WTC11 (cell line): Measurements from ENCODE around the gene TTI1. TPM values are rescaled to one million over a fixed set of nuclear protein-coding genes. Genes with fewer than 3 reads are reported as not detected.

Experiments used
- ATAC-seq: fragments of 200-7000 bp; cut with Tn5 transposase; 2 replicates; pipeline ENCODE4 v1.10.0; 2021; ENCODE audit warnings: mild to moderate bottlenecking, moderate library complexity
- CTCF ChIA-PET: fragments of 300-600 bp; sonication (Branson Sonifier 250); formaldehyde crosslinking; loops from one replicate; lab custom pipeline; 2021; ENCODE audit warnings: antibody characterized with exemption; lab: Charles Lee
- POLR2A ChIA-PET: fragments of 350-600 bp; sonication (Branson Sonifier 250); formaldehyde crosslinking; loops from one replicate; lab custom pipeline; 2021; ENCODE audit warnings: antibody characterized with exemption; lab: Charles Lee
- DNase-seq: peaks from one replicate; pipeline ENCODE4 v3.0.0; 2021; ENCODE audit warnings: low spot score
- H3K27ac Mint-ChIP-seq: 2 replicates; pipeline ENCODE4 v1.8.0; 2021; ENCODE audit warnings: mixed read lengths
- H3K27me3 Mint-ChIP-seq: 2 replicates; pipeline ENCODE4 v1.8.0; 2021; ENCODE audit warnings: low read depth, mild to moderate bottlenecking, moderate library complexity, mixed read lengths
- H3K36me3 Mint-ChIP-seq: 2 replicates; pipeline ENCODE4 v1.8.0; 2021; ENCODE audit warnings: mixed read lengths
- H3K4me1 Mint-ChIP-seq: 2 replicates; pipeline ENCODE4 v1.8.0; 2022; ENCODE audit warnings: mixed read lengths
- H3K4me3 Mint-ChIP-seq: 2 replicates; pipeline ENCODE4 v1.8.0; 2021; ENCODE audit warnings: mild to moderate bottlenecking, moderate library complexity, mixed read lengths
- H3K9me3 Mint-ChIP-seq: 2 replicates; pipeline ENCODE4 v1.8.0; 2021; ENCODE audit warnings: mixed read lengths
- AR ChIP-seq: fragments of 250-450 bp; sonication (Bioruptor Pico); IDR thresholded peaks from 2 replicates; pipeline ENCODE4 v1.9.0; 2021; ENCODE audit warnings: mild to moderate bottlenecking
- CBFB ChIP-seq: sonication (generic); formaldehyde crosslinking; IDR thresholded peaks from 2 replicates; pipeline ENCODE4 v1.8.1; 2022; ENCODE audit warnings: mild to moderate bottlenecking, low read depth, missing genetic modification reagents
- CREB1 ChIP-seq: sonication (generic); formaldehyde crosslinking; IDR thresholded peaks from 2 replicates; pipeline ENCODE4 v1.8.0; 2023; ENCODE audit warnings: mild to moderate bottlenecking, missing genetic modification reagents
- E2F1 ChIP-seq: sonication (generic); formaldehyde crosslinking; IDR thresholded peaks from 2 replicates; pipeline ENCODE4 v1.8.0; 2022; ENCODE audit warnings: mild to moderate bottlenecking, missing genetic modification reagents
- ERG ChIP-seq: fragments of 250-450 bp; sonication (Bioruptor Pico); IDR thresholded peaks from 2 replicates; pipeline ENCODE4 v1.8.0; 2021; ENCODE audit warnings: mild to moderate bottlenecking
- ETV6 ChIP-seq: sonication (generic); formaldehyde crosslinking; IDR thresholded peaks from 2 replicates; pipeline ENCODE4 v1.8.1; 2022; ENCODE audit warnings: mild to moderate bottlenecking, missing genetic modification reagents
- GABPB1 ChIP-seq: sonication (generic); formaldehyde crosslinking; IDR thresholded peaks from 2 replicates; pipeline ENCODE4 v1.8.1; 2023; ENCODE audit warnings: mild to moderate bottlenecking, missing genetic modification reagents
- NFATC4 ChIP-seq: fragments of 250-450 bp; sonication (Bioruptor Pico); IDR thresholded peaks from 2 replicates; pipeline ENCODE4 v1.9.0; 2021; ENCODE audit warnings: mild to moderate bottlenecking
- NR2C2 ChIP-seq: sonication (generic); formaldehyde crosslinking; IDR thresholded peaks from 2 replicates; pipeline ENCODE4 v1.8.0; 2022; ENCODE audit warnings: mild to moderate bottlenecking, missing genetic modification reagents
- SP1 ChIP-seq: sonication (generic); formaldehyde crosslinking; conservative IDR thresholded peaks from 2 replicates; pipeline ENCODE4 v1.8.1; 2022; ENCODE audit warnings: missing genetic modification reagents
- TP53 ChIP-seq: sonication (generic); formaldehyde crosslinking; IDR thresholded peaks from 2 replicates; pipeline ENCODE4 v1.8.1; 2023; ENCODE audit warnings: mild to moderate bottlenecking, missing genetic modification reagents
- USF2 ChIP-seq: sonication (generic); formaldehyde crosslinking; IDR thresholded peaks from 2 replicates; pipeline ENCODE4 v1.8.1; 2023; ENCODE audit warnings: mild to moderate bottlenecking, missing genetic modification reagents, moderate library complexity
- ZNF232 ChIP-seq: sonication (generic); formaldehyde crosslinking; IDR thresholded peaks from 2 replicates; pipeline ENCODE4 v1.8.0; 2022; ENCODE audit warnings: mild to moderate bottlenecking, missing genetic modification reagents
- ZNF317 ChIP-seq: sonication (generic); formaldehyde crosslinking; IDR thresholded peaks from 2 replicates; pipeline ENCODE4 v1.8.1; 2023; ENCODE audit warnings: low read depth, mild to moderate bottlenecking, moderate library complexity, missing genetic modification reagents, borderline replicate concordance
- ZNF512 ChIP-seq: sonication (generic); formaldehyde crosslinking; IDR thresholded peaks from 2 replicates; pipeline ENCODE4 v1.8.1; 2022; ENCODE audit warnings: missing genetic modification reagents, borderline replicate concordance
- ZNF671 ChIP-seq: fragments of 250-450 bp; sonication (Bioruptor Pico); IDR thresholded peaks from 2 replicates; pipeline ENCODE4 v1.8.0; 2021; ENCODE audit warnings: mild to moderate bottlenecking
- total RNA-seq: library from RNA; stranded (reverse); gene quantifications from 3 replicates; pipeline ENCODE4 v1.2.3, GENCODE V29; 2021
- TF ChIP-seq, protein P1 (sequence below): fragments of 250-450 bp; sonication (Bioruptor Pico); IDR thresholded peaks from 2 replicates; pipeline ENCODE4 v1.9.0; 2021; ENCODE audit warnings: moderate library complexity, mild to moderate bottlenecking, inconsistent platforms, borderline replicate concordance
- TF ChIP-seq, protein P2 (sequence below): sonication (generic); formaldehyde crosslinking; IDR thresholded peaks from 2 replicates; pipeline ENCODE4 v1.8.1; 2022; ENCODE audit warnings: low read depth, missing genetic modification reagents, borderline replicate concordance

TTI1 gene
- total RNA-seq, 1 experiment from 2014 or later = 43.5 TPM

GRCh38 chr20:38034961-38035360 is 1.7 kb upstream of the TTI1 start (continued):
- TF ChIP-seq ETV6 (CRISPR knock-in tag) = no peak
- TF ChIP-seq ZNF232 (CRISPR knock-in tag) = no peak
- TF ChIP-seq AR (CRISPR knock-in tag) = no peak
- TF ChIP-seq SP1 (CRISPR knock-in tag) = no peak
- no peak for TF ChIP-seq USF2
- TF ChIP-seq, protein P1, sequence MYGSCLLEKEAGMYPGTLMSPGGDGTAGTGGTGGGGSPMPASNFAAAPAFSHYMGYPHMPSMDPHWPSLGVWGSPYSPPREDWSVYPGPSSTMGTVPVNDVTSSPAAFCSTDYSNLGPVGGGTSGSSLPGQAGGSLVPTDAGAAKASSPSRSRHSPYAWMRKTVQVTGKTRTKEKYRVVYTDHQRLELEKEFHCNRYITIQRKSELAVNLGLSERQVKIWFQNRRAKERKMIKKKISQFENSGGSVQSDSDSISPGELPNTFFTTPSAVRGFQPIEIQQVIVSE (CRISPR knock-in tag) = no peak
- TF ChIP-seq E2F1 (CRISPR knock-in tag) = no peak
- no peak for TF ChIP-seq NFATC4 (CRISPR knock-in tag)

GRCh38 chr20:38034108-38034649 is 923 bp upstream of the TTI1 start:
- POLR2A ChIA-PET = interaction anchor here (1.6 kb wide), 1 partner anchor 10 kb away, joined by 6 read pairs; no protein-coding TSS in a partner anchor
- H3K4me3 Mint-ChIP-seq = peak overlapping the region; percentile 94
- peak; percentile 4; the same call in 1 of the 2 replicates for ATAC-seq
- TF ChIP-seq ZNF671 (no peak), NR2C2 (CRISPR knock-in tag) (no peak), ZNF317 (CRISPR knock-in tag) (no peak), E2F1 (CRISPR knock-in tag) (no peak), TP53 (CRISPR knock-in tag) (no peak), ZNF512 (CRISPR knock-in tag) (no peak), AR (CRISPR knock-in tag) (no peak), ERG (no peak), GABPB1 (CRISPR knock-in tag) (no peak), CREB1 (no peak), ETV6 (CRISPR knock-in tag) (no peak), CBFB (CRISPR knock-in tag) (no peak)
- TF ChIP-seq, protein P2, sequence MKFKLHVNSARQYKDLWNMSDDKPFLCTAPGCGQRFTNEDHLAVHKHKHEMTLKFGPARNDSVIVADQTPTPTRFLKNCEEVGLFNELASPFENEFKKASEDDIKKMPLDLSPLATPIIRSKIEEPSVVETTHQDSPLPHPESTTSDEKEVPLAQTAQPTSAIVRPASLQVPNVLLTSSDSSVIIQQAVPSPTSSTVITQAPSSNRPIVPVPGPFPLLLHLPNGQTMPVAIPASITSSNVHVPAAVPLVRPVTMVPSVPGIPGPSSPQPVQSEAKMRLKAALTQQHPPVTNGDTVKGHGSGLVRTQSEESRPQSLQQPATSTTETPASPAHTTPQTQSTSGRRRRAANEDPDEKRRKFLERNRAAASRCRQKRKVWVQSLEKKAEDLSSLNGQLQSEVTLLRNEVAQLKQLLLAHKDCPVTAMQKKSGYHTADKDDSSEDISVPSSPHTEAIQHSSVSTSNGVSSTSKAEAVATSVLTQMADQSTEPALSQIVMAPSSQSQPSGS = no peak

More at GRCh38 chr20:38034108-38034649, 923 bp upstream of the TTI1 start:
- CTCF ChIA-PET = interaction anchor here (2.4 kb wide), 1 partner anchor 39 kb away, joined by 8 read pairs; no protein-coding TSS in a partner anchor
- H3K36me3 Mint-ChIP-seq = peaks cover 22% of the 10 kb centered on the region
- H3K27me3 Mint-ChIP-seq = no peaks in the 10 kb centered on the region
- H3K4me1 Mint-ChIP-seq = peaks cover 39% of the 10 kb centered on the region
- no peak for DNase-seq
- no peak overlapping the region; the same call in 1 of the 2 replicates for H3K27ac Mint-ChIP-seq
- H3K9me3 Mint-ChIP-seq = no peaks in the 10 kb centered on the region
